A549 (cell line): Measurements from ENCODE around the gene AGR2. TPM values are rescaled to one million over a fixed set of nuclear protein-coding genes. Genes with fewer than 3 reads are reported as not detected.

Source experiments
- ATAC-seq, 2 experiments: fragments of 200-7000 bp in 1 of 2; fragments of >200 bp in 1 of 2; cut with Nextera tagmentation in 1 of 2; cut with Tn5 transposase in 1 of 2; 3 replicates each; pipeline versions ENCODE4 v1.8.0 to v1.9.1; 2018 to 2020; ENCODE audit warnings: mild to moderate bottlenecking in 1 of 2, moderate library complexity in 1 of 2
- CTCF ChIA-PET: fragments of 300-600 bp; sonication (Branson Sonifier 250); formaldehyde crosslinking; extraction: SDS; loops from one replicate; lab custom pipeline; 2021; ENCODE audit warnings: antibody characterized with exemption, inconsistent platforms; lab: Yijun Ruan, JAX
- POLR2A ChIA-PET: fragments of 350-600 bp; formaldehyde crosslinking; extraction: SDS; loops from one replicate; lab custom pipeline; 2021; ENCODE audit warnings: antibody characterized with exemption, inconsistent platforms; lab: Yijun Ruan, JAX
- DNase-seq, 2 experiments: peaks; one replicate each; pipeline versions ENCODE4 v3.0.0 to v3.0.0-alpha.2; 2011 to 2016; ENCODE audit warnings: low read depth in 1 of 2, low spot score in 1 of 2
- FAIRE-seq: peaks from 2 replicates; lab custom pipeline; 2011; peaks lifted over from hg19 to GRCh38; lab: Jason Lieb, UNC
- H3K27ac ChIP-seq, 2 experiments: fragments of >200 bp; sonication (Bioruptor Twin); formaldehyde crosslinking; 3 replicates each; pipeline ENCODE4 v1.5.1; 2016 to 2017
- H3K4me1 ChIP-seq: fragments of >200 bp; sonication (Bioruptor Twin); formaldehyde crosslinking; 3 replicates; pipeline ENCODE4 v1.6.1; 2016
- H3K4me2 ChIP-seq: fragments of >200 bp; sonication (Bioruptor Twin); formaldehyde crosslinking; 3 replicates; pipeline ENCODE4 v1.6.1; 2016
- H3K4me3 ChIP-seq: fragments of >200 bp; sonication (Bioruptor Twin); formaldehyde crosslinking; 3 replicates; pipeline ENCODE4 v1.5.1; 2016
- H3K9me3 ChIP-seq: fragments of >200 bp; sonication (Bioruptor Twin); formaldehyde crosslinking; 3 replicates; pipeline ENCODE4 v1.6.1; 2016
- CEBPB ChIP-seq, 2 experiments: fragments of >200 bp in 1 of 2; sonication (Bioruptor Twin) in 1 of 2; formaldehyde crosslinking in 1 of 2; IDR thresholded peaks; 2 replicates each; pipeline ENCODE4 v1.6.1; 2012 to 2016
- ELK1 ChIP-seq: fragments of 150-350 bp; IDR thresholded peaks from 2 replicates; pipeline ENCODE4 v1.6.1; 2014; ENCODE audit warnings: low read depth, mild to moderate bottlenecking, low read length
- EP300 ChIP-seq, 2 experiments: fragments of >200 bp; sonication (Bioruptor Twin); formaldehyde crosslinking; IDR thresholded peaks; 2 replicates in 1 of 2; 3 replicates in 1 of 2; pipeline ENCODE4 v1.6.1; 2016 to 2017
- FOSL2 ChIP-seq, 2 experiments: fragments of 450-650 bp in 1 of 2; fragments of >200 bp in 1 of 2; sonication (Bioruptor Twin) in 1 of 2; formaldehyde crosslinking; IDR thresholded peaks; 2 replicates each; pipeline versions ENCODE4 v1.5.0 to v1.6.1; 2016 to 2020; ENCODE audit warnings: mild to moderate bottlenecking in 1 of 2, moderate library complexity in 1 of 2
- GATA3 ChIP-seq: IDR thresholded peaks from 2 replicates; pipeline ENCODE4 v1.6.1; 2012; ENCODE audit warnings: borderline replicate concordance
- HES2 ChIP-seq: fragments of >200 bp; sonication (Bioruptor Twin); formaldehyde crosslinking; IDR thresholded peaks from 2 replicates; pipeline ENCODE4 v1.6.1; 2016
- JUN ChIP-seq, 2 experiments: fragments of >200 bp; sonication (Bioruptor Twin); formaldehyde crosslinking; IDR thresholded peaks; 2 replicates in 1 of 2; 3 replicates in 1 of 2; pipeline ENCODE4 v1.6.1; 2016 to 2017
- JUNB ChIP-seq: fragments of >200 bp; sonication (Bioruptor Twin); formaldehyde crosslinking; IDR thresholded peaks from 2 replicates; pipeline ENCODE4 v1.6.1; 2016
- MAFK ChIP-seq: fragments of 450-650 bp; IDR thresholded peaks from 2 replicates; pipeline ENCODE4 v1.6.1; 2014; ENCODE audit not compliant: partially characterized antibody
- RAD21 ChIP-seq, 2 experiments: fragments of >200 bp in 1 of 2; sonication (Bioruptor Twin) in 1 of 2; formaldehyde crosslinking in 1 of 2; IDR thresholded peaks in 1 of 2; conservative IDR thresholded peaks in 1 of 2; 2 replicates in 1 of 2; 3 replicates in 1 of 2; pipeline ENCODE4 v1.6.1; 2012 to 2018; ENCODE audit warnings: inconsistent platforms in 1 of 2
- REST ChIP-seq: fragments of 200-600 bp; sonication (generic); IDR thresholded peaks from 2 replicates; pipeline ENCODE4 v1.6.1; 2016; ENCODE audit warnings: antibody characterized with exemption, mild to moderate bottlenecking, moderate library complexity
- RFX5 ChIP-seq: fragments of 450-650 bp; IDR thresholded peaks from 2 replicates; pipeline ENCODE4 v1.7.1; 2014; ENCODE audit warnings: antibody characterized with exemption, mild to moderate bottlenecking, moderate library complexity
- SMC3 ChIP-seq: fragments of >200 bp; sonication (Bioruptor Twin); formaldehyde crosslinking; IDR thresholded peaks from 3 replicates; pipeline ENCODE4 v1.6.1; 2018; ENCODE audit warnings: inconsistent platforms
- TFCP2L1 ChIP-seq: fragments of 250-450 bp; sonication (Bioruptor Pico); IDR thresholded peaks from 2 replicates; pipeline ENCODE4 v1.5.0; 2021; ENCODE audit warnings: mild to moderate bottlenecking
- ZC3H11A ChIP-seq: fragments of 450-650 bp; IDR thresholded peaks from 2 replicates; pipeline ENCODE4 v1.6.1; 2014; ENCODE audit warnings: antibody characterized with exemption, mild to moderate bottlenecking
- WGBS: methylation state at CpG from one replicate; pipeline ENCODE4 v1.1.6; 2017; ENCODE audit errors: missing lambda C conversion rate; 5-methylcytosine and 5-hydroxymethylcytosine counted together
- polyA plus RNA-seq, 4 experiments: library from polyadenylated mRNA; depleted of rRNA in 3 of 4; stranded (reverse); fragments of >200 nt; fragmentation: RNase III in 1 of 4; extraction: RNeasy Plus Mini Kit Qiagen cat#74134 plus additional on column Dnase treatment in 1 of 4; gene quantifications; 2 replicates in 3 of 4; 3 replicates in 1 of 4; pipeline ENCODE4 v1.2.3, GENCODE V29; 2011 to 2017

AGR2 gene
- polyA plus RNA-seq, 2 of the 4 experiments (the other 2 are of a cell fraction): 60.7 to 479 TPM

GRCh38 chr7:16803881-16804673, 722 bp downstream of the AGR2 start:
- ATAC-seq (peak; percentile 66 to 67), DNase-seq (peak; percentile 37 to 67), FAIRE-seq (peak; percentile 61)
- no peak for TF ChIP-seq REST
- TF ChIP-seq ZC3H11A: no peak
- TF ChIP-seq RAD21 (conservative IDR thresholded peaks at IDR 0.05 in 1 of 2, IDR thresholded peaks at IDR 0.05 in 1 of 2): 0 out of 5 replicates have a peak, but pooled peaks of 1 of the 2 experiments have one; percentile 18
- no peak for TF ChIP-seq SMC3
- peak; percentile 51 for TF ChIP-seq MAFK
- 0 out of 2 replicates have a peak, but pooled peaks have one; percentile 27 for TF ChIP-seq TFCP2L1 (CRISPR knock-in tag)
- peak in 1 of 2 experiments; percentile 66; a peak in 2 of 4 replicates for TF ChIP-seq CEBPB (IDR thresholded peaks at IDR 0.05)
- peak in 1 of 2 experiments; percentile 16; a peak in 1 of 5 replicates for TF ChIP-seq JUN (IDR thresholded peaks at IDR 0.05)
- peak; percentile 46; the same call in 1 of the 2 replicates for TF ChIP-seq JUNB
- TF ChIP-seq HES2: no peak
- peak; percentile 25; the same call in 1 of the 2 replicates for TF ChIP-seq FOSL2 (IDR thresholded peaks at IDR 0.05)
- TF ChIP-seq FOSL2 (CRISPR knock-in tag; IDR thresholded peaks at IDR 0.05): peak; percentile 76
- peak in 1 of 2 experiments; percentile 26; a peak in 1 of 5 replicates for TF ChIP-seq EP300 (IDR thresholded peaks at IDR 0.05)
- peak; percentile 86 for TF ChIP-seq GATA3
- no peak for TF ChIP-seq RFX5
- Histone ChIP-seq H3K4me2 (peak overlapping the region; percentile 80), H3K9me3 (no peaks in the 10 kb centered on the region), H3K4me1 (peaks cover 47% of the 10 kb centered on the region), H3K27ac (peak overlapping the region; percentile 76 to 82), H3K4me3 (peak overlapping the region; percentile 48)
- WGBS: 2% methylated on average over 7 of the region's 7 CpGs
- ChIA-PET POLR2A (interaction anchor here (0.9 to 2.5 kb wide), 2 partner anchors 20 to 43 kb away, joined by 3 to 14 read pairs; no protein-coding TSS in a partner anchor), CTCF (interaction anchor here (0.8 to 6.6 kb wide), 7 partner anchors 11 to 113 kb away, joined by 3 to 46 read pairs (median 4); no protein-coding TSS in a partner anchor)

GRCh38 chr7:16803125-16803524, 1.7 kb downstream of the AGR2 start:
- ChIA-PET POLR2A (interaction anchor here (2.5 kb wide), 1 partner anchor 44 kb away, joined by 14 read pairs; no protein-coding TSS in a partner anchor), CTCF (interaction anchor here (1.3 to 6.6 kb wide), 5 partner anchors 10 to 114 kb away, joined by 3 to 46 read pairs (median 4); no protein-coding TSS in a partner anchor)
- no peak for FAIRE-seq
- no peak for DNase-seq
- H3K9me3 ChIP-seq: no peaks in the 10 kb centered on the region
- peak overlapping the region; percentile 80 for H3K4me2 ChIP-seq
- TF ChIP-seq REST (peak; percentile 15; the same call in 1 of the 2 replicates), ELK1 (no peak)
- TF ChIP-seq, all 56 proteins: peak for 1
- Histone ChIP-seq H3K27ac (peak overlapping the region; percentile 69 to 76), H3K4me1 (peaks cover 47% of the 10 kb centered on the region), H3K4me3 (peak overlapping the region; percentile 48; the same call in 2 of the 3 replicates)
- ATAC-seq: no peak
- whole genome bisulfite sequencing: 76% methylated on average over 4 of the region's 4 CpGs
